GM21381 (cell line): ENCODE results near the gene GOLGA6A.

Source experiments
- ATAC-seq: cut with Tn5 transposase; IDR thresholded peaks from one replicate; pipeline ENCODE4 v1.9.1; 2021; ENCODE audit warnings: mild to moderate bottlenecking, moderate library complexity; ENCODE audit not compliant: unreplicated experiment

Gene GOLGA6A

DNA sequence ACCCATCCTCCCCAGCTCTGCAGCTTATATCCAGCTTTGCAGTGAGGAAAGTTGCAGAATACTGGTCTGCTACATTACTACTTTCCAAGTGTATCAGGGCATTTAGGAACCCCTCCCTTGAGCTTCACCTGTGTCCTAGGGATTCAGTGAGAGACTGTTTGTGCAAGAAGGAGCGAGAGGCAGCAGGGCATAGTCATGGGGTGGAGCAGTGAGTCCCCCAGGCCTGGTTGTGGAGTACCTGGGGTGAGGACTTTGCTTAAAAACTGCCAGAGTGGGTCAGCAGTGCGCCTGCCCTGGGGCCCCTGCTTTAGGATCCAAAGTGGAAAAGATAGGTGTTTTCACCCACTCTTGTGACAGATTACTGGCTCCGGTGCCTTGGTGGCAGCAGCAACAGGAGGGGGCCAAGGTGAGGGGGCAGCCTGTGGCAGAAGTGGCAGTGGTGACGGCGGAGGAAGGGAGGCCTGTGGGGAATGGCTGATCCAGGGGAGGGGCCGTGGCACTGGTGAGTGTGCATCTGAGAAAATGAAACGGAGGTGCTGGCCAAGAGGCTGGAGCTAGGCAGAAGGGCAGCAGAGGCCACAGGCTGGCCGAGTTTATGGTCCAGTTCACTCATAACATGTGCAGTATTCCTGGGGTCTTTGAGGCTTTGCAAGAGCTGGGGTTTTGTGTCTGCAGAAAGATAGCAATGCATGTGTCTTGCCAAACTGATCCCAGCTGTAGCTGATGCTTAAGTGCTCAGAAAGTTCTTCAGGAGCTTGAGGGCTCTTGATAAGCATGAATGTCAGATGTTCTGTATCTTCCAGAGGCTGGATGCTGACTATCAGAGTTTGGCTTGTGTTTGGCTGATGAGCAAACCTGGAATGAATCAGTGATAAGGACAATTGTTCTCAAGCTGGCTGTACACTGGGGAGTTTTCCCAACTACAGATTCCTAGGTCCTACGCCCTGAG is 43.4 kb downstream of the GOLGA6A start:
- ATAC-seq = no peak

DNA sequence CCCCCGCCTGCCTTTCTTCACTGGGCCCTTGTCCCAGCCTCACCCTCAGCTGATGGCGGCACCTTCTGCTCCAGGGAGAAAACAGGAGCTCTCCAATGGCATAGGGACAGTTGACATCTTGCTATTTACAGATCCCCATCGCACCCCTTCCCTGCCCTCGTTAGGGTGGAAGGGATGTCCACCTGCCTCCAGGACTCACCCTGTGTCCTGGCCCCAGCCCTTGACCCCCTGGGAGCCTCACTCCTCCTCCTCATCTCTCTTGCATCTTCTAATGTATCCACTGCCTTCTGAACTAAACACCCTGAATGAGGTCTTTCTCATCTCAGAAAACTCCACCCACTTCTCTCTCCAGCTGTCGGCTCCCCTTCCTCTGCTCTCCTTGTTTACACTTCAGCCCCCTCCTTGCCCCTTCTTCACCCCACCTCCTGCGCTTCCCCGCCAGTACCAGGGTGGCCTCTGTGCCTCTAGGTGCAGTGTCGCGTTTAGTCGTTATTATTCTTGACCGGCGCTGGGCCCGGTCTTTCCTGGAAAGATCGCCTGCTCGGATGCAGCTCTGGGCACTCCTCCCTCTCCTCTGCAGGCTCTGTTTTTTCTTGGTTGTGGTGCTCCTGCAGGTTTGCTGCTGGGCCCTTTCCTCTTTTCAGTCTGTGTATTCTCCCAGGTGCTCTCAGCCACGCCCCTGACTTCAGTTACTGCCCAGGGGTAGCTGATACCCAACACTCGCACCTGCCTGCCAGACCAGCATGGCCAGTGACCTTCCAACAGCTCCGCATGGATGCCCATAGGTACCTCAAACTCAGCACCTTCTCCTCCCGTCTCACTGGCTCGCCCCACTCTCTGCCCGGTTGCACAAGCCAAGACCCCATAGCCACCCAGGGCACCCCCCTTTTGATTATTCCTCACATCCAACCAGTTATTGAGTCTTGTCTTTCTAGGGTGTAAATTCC is 44.9 kb downstream of the GOLGA6A start:
- ATAC-seq = no peak

- no peak for ATAC-seq
These were observed 45.8 kb downstream of the GOLGA6A start for GRCh38 chr15:74036271-74037170.

- no peak for ATAC-seq
These were observed 47.0 kb downstream of the GOLGA6A start for GRCh38 chr15:74035121-74036017.

DNA sequence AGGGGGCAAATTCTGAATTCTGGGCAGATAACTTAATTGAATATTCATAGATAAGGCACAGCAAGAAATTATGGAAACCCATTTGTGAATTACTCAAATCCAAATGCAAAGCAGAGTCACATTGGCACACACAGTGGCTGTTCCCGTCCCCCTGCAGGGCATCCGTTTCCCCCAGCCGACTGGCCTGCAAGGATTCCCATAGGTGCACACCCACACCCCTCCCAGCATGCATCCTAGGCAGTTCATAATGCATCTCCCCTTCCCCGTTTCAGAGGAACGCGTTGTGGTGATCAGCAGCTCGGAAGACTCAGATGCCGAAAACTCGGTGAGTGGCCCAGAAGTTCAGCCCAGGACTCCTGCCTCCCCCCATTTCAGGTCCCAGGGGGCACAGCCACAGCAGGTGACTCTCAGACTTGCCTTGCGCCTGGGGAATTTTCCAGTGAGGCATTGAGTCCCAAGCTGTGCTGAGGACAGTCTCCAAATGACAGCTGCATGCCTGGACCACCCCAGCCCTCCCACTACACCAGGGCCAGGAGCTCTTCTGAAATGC is 48.1 kb downstream of the GOLGA6A start:
- ATAC-seq = no peak

GRCh38 chr15:74032606-74033561 is 49.5 kb downstream of the GOLGA6A start:
- no peak for ATAC-seq

- no peak for ATAC-seq
These were observed 50.3 kb downstream of the GOLGA6A start for GRCh38 chr15:74032046-74032445.

- ATAC-seq = no peak
These were observed 53.7 kb downstream of the GOLGA6A start for GRCh38 chr15:74028646-74029045.

DNA sequence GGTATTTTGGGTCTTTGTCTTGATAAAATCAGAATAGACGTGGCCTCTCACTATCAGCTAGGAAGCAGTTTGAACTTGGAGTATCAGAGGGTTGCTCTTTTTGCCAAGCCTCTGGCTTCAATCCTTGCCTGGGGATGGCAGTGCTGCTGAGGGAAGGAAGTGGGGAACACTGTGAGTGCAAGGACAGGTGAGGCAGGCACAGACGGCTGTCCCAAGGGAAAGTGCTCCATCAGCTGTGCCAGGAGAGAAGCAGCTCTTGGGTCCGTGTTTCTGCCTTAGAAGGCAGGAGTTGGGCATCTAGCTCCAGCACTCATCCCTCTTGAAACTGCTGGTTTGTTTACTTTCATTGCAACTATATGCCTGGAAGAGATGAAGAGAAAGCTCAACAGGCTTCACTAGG is 54.7 kb downstream of the GOLGA6A start:
- ATAC-seq = no peak

DNA sequence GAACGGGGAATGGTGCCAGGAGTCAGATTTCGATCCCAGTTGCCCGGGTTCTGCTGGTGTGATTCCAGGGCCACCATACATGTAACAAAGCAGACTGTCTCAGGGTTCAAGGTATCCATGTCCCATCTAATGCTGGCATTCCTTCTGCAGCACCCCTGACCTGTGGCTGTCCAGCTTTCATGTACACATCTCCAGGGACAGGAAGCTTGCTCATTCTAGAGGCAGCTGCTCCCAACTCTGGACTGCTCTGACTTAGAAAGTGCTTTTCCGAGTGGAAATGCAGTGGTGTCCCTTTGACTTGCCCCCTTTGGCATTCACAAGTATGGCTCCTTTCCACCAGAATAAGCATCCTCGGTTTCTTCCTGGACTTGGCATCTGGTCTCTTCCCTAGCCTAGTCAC is 56.9 kb downstream of the GOLGA6A start:
- ATAC-seq = no peak

DNA sequence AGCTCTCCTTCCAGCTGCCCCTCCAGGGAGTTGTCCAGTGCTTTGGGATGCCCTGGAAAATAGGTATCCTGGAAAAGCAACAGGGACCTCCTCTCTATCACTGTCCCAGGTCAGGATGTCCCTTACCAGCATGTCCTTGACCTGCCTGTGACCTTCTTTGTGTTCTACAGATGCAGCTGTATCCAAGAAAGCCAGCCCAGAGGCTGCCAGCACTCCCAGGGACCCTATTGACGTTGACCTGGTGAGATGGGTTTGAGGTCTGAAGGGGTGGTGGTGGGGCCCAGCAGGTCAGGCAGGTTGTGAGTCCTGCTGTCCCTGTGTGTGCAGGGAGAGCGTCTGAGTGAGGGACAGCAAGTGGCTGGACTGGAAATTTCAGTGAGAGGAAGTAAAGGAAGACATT is 57.7 kb downstream of the GOLGA6A start:
- ATAC-seq = no peak

DNA sequence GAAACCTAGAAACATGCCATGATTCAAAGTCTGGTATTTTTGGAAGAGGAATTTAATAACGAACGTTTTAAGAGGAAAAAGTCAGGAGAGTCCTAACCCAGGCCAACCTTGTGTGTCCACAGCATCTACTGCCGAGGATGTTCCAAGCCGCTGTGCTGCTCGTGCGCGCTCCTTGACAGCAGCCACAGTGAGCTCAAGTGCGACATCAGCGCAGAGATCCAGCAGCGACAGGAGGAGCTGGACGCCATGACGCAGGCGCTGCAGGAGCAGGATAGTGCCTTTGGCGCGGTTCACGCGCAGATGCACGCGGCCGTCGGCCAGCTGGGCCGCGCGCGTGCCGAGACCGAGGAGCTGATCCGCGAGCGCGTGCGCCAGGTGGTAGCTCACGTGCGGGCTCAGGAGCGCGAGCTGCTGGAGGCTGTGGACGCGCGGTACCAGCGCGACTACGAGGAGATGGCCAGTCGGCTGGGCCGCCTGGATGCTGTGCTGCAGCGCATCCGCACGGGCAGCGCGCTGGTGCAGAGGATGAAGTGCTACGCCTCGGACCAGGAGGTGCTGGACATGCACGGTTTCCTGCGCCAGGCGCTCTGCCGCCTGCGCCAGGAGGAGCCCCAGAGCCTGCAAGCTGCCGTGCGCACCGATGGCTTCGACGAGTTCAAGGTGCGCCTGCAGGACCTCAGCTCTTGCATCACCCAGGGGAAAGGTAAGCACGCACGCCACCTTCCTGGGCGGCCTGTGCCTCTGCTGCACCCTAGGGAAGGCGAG is 59.5 kb downstream of the GOLGA6A start:
- no peak for ATAC-seq
